ENCODE measurements around the gene INIP.

DNA sequence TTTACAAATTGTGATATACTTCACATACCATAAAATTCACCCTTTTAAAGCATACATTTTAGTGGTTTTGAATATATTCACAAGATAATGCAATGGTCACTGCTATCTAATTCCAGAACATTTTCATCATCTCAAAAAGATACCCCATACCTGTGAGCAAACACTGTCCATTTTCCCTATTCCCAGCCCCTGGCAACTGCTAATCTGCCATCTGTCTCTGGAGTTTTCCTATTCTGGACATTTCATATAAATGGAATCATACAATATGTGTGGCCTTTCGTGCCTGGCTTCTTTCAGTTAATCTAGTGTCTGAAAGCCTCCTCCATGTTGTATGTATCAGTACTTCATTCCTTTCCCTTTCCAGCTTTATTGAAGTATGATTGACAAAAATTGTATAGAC is 47.4 kb upstream of the INIP start:
- TF ChIP-seq CTCF (IDR thresholded peaks at IDR 0.05 in 4 of 5, conservative IDR thresholded peaks at IDR 0.05 in 1 of 5) (no peak), POLR2A (IDR thresholded peaks at IDR 0.05) (no peak)
